Measurements from ENCODE around the gene SNAP47.

SNAP47 gene

GRCh38 chr1:227731696-227732585, 3.3 kb upstream of the SNAP47 start:
- DNase-seq (ENCODE audit: low read depth, low spot score), result no peak

GRCh38 chr1:227732586-227733308, 2.5 kb upstream of the SNAP47 start:
- no peak for DNase-seq (ENCODE audit: low read depth, low spot score)

DNA sequence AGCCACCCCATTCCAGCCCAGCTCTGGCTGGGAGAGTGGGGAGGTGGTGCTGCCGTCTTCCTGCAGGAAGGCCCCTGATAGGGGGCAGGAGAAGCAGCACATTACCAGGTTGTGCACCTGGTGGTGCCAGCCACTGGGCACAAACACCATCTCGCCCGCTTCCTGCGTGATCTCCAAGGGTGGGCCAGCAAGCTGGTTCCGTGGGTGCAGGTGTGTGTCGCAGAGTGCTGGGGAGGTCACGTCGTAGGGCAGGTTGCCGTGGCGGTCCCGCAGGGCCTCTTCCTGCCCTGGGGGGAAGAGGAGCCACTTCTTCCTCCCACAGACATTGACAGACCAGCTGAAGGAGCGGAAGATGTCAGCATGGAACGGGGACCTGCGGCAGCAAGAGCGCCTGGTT, 1.9 kb upstream of the SNAP47 start:
- no peak for DNase-seq (ENCODE audit: low read depth, low spot score)

DNA sequence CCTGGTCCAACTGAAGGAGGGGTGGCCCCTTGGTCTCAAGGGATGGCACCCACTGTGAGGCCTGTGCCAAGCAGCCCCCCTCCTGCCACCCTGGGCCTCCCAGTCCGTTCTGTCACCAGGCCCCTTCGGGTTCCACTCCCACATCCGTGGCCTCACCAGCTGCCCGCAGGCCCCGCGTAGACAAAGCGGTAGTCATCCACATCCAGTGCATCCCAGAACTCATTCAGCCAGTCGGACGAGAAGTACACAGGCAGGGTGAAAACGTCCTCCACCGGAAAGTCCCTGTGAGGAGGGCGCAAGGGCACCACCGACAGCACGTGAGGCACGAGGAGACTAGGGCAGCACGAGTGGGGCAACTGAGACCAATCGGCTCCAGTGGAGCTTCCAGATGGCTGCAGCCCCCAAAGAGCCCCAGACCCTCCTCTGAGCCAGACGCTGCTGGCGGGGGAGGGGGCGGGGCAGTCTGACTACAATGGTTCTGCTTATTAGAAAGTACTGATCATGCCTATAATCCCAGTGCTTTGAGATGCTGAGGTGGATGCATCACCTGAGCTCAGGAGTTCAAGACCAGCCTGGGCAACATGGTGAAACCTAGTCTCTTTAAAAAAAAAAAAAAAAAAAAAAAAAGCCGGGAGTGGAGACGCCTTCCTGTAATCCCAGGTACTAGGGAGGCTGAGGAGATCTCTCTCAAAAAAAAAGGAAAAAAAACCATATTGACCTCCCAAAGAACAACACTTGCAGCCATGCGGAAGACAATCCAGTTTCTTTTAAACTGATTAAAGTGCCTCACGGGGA, 1.3 kb upstream of the SNAP47 start:
- no peak for DNase-seq (ENCODE audit: low read depth, low spot score)

GRCh38 chr1:227734546-227734855, 734 bp upstream of the SNAP47 start:
- DNase-seq (ENCODE audit: low read depth, low spot score), result no peak

DNA sequence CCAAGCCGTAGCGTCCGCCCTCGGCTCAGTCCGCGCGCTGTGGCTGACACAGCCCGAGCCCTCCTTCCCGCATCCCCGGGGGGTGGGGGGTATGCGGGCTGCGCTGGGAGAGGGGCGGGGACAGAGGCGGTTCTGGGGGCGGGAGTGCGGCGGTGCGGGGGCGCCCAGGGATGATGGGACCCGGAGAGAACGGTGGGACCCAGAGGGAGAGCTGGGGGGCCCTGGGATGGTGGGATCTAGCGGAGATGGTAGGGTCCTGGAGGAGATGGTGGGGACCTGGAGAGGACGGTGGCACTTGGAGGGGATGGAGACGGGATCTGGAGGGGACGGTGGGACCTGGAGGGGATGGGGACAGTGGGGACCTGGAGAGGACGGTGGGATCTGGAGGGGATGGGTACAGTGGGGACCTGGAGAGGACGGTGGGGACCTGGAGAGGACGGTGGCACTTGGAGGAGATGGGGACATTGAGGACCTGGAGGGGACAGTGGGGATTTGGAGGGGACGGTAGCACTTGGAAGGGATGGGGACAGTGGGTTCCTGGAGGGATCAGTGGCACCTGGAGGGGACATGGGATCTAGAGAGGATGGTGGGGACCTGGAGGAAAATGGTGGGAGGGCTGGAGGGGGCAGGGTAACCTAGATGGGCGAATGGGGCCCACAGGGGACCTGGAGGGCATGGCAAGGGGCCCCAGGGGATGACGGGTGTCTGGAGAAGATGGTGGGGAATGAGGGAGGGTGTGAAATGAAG, 477 bp downstream of the SNAP47 start:
- DNase-seq (ENCODE audit: low read depth, low spot score), result no peak

- DNase-seq (ENCODE audit: low read depth, low spot score), result no peak
These were observed 1.7 kb downstream of the SNAP47 start for GRCh38 chr1:227736814-227737432.

DNA sequence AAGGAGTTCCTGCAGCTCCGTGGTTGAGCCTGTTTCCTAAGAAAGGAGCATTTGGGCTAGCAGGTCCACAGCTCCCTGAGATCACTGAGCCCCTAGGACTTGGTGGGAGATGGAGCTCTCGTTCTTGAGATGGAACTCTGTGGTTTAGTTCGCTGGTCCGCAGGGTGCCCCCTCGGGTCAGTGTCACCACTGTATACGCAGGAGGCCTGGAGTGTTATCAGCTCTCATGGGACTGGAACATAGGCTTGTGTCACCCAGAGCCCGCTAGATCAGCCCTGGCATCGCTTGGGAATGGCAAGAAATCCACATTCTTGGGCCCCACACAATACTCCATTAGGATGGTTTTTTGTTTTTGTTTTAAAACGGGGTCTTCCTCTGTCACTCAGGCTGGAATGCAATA, 3.6 kb downstream of the SNAP47 start:
- no peak for DNase-seq (ENCODE audit: low read depth, low spot score)

DNA sequence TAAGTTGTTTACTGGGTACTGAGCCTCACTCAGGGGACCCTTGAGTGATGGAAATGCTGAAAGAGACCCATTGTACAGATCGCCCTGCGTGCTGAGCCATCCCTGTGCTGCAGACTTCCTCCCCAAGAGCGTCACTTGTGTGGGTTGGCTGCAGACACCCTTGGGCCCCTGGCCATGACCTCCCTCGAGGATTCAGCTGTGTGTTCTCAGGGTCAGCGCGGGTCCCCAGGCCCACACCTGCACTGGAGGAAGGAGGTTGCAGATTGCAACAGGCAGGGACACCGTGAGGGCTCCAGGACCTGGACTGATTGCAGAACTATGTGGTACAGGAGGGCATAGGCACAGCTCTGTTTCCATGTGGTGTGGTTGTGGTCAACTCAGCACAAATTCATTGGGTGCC, 4.4 kb downstream of the SNAP47 start:
- DNase-seq (ENCODE audit: low read depth, low spot score), result no peak

DNA sequence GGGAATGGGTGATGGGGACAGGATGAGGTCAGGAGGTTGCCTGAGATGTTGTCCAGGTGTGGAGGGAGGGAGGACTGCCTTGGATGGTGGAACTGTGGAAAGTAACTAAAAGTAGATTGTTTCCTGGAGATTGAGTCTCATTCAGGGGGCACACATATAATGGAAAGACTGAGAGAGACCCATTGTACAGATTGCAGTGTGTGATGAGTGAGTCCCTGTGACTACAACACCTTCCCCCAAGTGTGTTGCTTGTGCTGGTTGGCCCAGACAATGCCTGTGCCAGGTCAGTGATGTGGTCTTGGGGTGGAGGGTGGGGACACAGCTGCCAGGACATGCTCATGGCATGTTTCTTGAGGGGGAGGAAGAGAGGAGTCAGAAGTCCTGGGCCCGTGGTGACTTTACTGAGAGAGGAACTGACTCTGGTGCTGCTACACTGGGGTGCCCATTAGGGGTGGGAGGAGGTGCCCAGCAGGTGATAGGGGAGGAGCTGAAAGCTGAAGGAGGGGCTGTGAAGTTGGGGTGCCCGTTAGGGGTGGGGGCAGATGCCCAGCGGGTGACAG, 5.2 kb downstream of the SNAP47 start:
- DNase-seq (ENCODE audit: low read depth, low spot score), result no peak

GRCh38 chr1:227741166-227741870, 6.1 kb downstream of the SNAP47 start:
- no peak for DNase-seq (ENCODE audit: low read depth, low spot score)

GRCh38 chr1:227742738-227743715, 7.8 kb downstream of the SNAP47 start:
- DNase-seq (ENCODE audit: low read depth, low spot score), result no peak

DNA sequence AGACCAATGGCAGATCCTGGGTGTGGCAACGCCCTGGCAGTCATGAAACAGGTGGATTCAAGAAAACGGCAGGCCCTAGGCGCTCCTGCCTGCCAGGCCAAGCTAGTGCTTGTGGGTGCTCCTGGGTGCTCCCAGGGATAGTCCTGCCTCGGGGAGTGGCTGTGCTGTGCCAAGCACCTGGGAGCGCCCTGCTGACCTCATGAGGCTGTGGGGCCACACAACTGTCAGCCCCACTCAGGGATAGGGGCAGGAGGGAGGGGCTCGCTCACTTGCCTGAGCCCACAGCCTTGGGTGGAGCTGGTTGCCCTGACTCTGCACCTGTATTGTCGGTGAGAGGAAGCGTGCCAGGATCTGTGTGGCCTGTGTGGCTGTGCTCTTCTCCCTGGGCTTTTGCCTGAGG, 9.4 kb downstream of the SNAP47 start:
- DNase-seq (ENCODE audit: low read depth, low spot score), result no peak

GRCh38 chr1:227745568-227746265, 10.5 kb downstream of the SNAP47 start:
- no peak for DNase-seq (ENCODE audit: low read depth, low spot score)

DNA sequence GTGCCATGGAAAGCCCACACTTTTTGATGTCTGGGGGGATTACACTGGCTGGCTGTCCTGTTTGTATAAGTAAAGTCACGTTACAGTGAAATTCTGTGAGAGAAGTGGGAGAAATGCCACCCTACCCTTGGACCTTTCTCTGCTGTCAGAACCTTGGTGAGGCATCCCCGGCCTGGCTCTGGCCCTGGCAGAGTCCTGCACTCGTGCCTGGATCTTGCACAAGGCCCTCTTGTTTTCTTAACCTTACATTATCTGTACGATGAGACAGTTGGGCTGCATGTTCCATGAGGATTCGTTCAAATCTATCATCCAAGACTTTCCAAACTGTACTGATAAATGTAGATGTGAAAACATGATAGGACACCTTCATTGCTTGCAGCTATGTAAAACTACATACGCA, 11.4 kb downstream of the SNAP47 start:
- DNase-seq (ENCODE audit: low read depth, low spot score), result no peak

DNA sequence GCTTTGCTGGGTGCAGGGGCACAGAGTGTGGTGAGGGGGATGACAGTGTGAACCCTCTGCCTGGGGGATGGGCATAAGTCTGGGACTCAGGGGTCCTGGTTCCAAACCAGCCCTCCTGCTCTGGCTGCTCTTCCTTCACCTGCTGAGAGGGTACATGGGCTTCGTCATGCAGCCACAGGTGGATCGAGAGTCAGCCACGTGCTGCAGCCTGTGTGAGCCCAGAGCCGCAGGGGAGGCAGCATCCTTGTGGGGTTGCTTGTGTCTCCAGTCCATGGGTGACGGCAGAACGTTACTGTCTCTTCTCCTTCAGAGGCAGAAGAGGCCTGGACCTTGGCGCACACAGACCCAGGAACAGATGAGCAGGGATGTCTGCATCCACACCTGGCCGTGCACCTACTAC, 12.1 kb downstream of the SNAP47 start:
- DNase-seq (ENCODE audit: low read depth, low spot score), result no peak

- DNase-seq (ENCODE audit: low read depth, low spot score), result no peak
These were observed 12.8 kb downstream of the SNAP47 start for GRCh38 chr1:227747948-227748495.

All from activated naive CD8-positive, alpha-beta T cell treated with anti-CD3 and anti-CD28 coated beads, Interleukin-2, amount 50 U/mL, for 16 hours (primary cell).